K562 (cell line): ENCODE data around the gene CPTP. TPM values are rescaled to one million over a fixed set of nuclear protein-coding genes. Genes with fewer than 3 reads are reported as not detected.

Experiments used
- ASH1L ChIP-seq: fragments of 450-650 bp; IDR thresholded peaks from 2 replicates; pipeline ENCODE4 v1.6.1; 2018; ENCODE audit warnings: borderline replicate concordance, mild to moderate bottlenecking, low read depth; ENCODE audit not compliant: partially characterized antibody
- CHD4 ChIP-seq: fragments of 200-600 bp; sonication (generic); IDR thresholded peaks from 3 replicates; pipeline ENCODE4 v1.6.1; 2012; ENCODE audit warnings: low read depth, mild to moderate bottlenecking, mixed read lengths, low read length, inconsistent platforms; ENCODE audit not compliant: insufficient read depth, insufficient replicate concordance, poor library complexity, severe bottlenecking
- ESRRA ChIP-seq: fragments of 450-650 bp; IDR thresholded peaks from 2 replicates; pipeline ENCODE4 v1.6.1; 2014; ENCODE audit warnings: low read depth, mild to moderate bottlenecking, moderate library complexity, borderline replicate concordance
- FOXA1 ChIP-seq: fragments of 450-650 bp; IDR thresholded peaks from 2 replicates; pipeline ENCODE4 v1.6.1; 2016; ENCODE audit warnings: mild to moderate bottlenecking, borderline replicate concordance
- HDAC8 ChIP-seq: fragments of 450-650 bp; IDR thresholded peaks from 2 replicates; pipeline ENCODE4 v1.6.1; 2016; ENCODE audit warnings: mild to moderate bottlenecking, missing genetic modification characterization, moderate library complexity, missing compliant biosample characterization
- KDM5B ChIP-seq: fragments of 200-600 bp; sonication (generic); IDR thresholded peaks from 2 replicates; pipeline ENCODE4 v1.6.1; 2012; ENCODE audit warnings: low read depth, mild to moderate bottlenecking, moderate library complexity, low read length, control low read depth, inconsistent platforms; ENCODE audit not compliant: insufficient replicate concordance
- L3MBTL2 ChIP-seq: fragments of 450-650 bp; IDR thresholded peaks from 2 replicates; pipeline ENCODE4 v1.6.1; 2016; ENCODE audit warnings: mild to moderate bottlenecking, moderate library complexity
- MAFG ChIP-seq: fragments of 450-650 bp; conservative IDR thresholded peaks from 2 replicates; pipeline ENCODE4 v1.6.1; 2016; ENCODE audit warnings: missing genetic modification characterization, missing compliant biosample characterization
- MAFK ChIP-seq: IDR thresholded peaks from 2 replicates; pipeline ENCODE4 v1.6.1; 2011; ENCODE audit warnings: low read length, improper control_type of control experiment
- MCM5 ChIP-seq: fragments of 450-650 bp; IDR thresholded peaks from 2 replicates; pipeline ENCODE4 v1.6.1; 2016; ENCODE audit warnings: low read depth
- POLR2AphosphoS5 ChIP-seq: IDR thresholded peaks from 2 replicates; pipeline ENCODE4 v1.6.1; 2011; ENCODE audit warnings: mild to moderate bottlenecking, low read depth, low read length, moderate library complexity; ENCODE audit not compliant: control insufficient read depth, insufficient read depth
- SNIP1 ChIP-seq: fragments of 450-650 bp; IDR thresholded peaks from 2 replicates; pipeline ENCODE4 v1.7.1; 2017; ENCODE audit warnings: low read depth, mild to moderate bottlenecking
- SOX6 ChIP-seq: fragments of 450-650 bp; IDR thresholded peaks from 2 replicates; pipeline ENCODE4 v1.6.1; 2014; ENCODE audit warnings: mild to moderate bottlenecking
- ZNF175 ChIP-seq: fragments of 200-800 bp; sonication (Bioruptor generic); IDR thresholded peaks from 2 replicates; pipeline ENCODE4 v1.6.1; 2016; ENCODE audit warnings: low read depth, mild to moderate bottlenecking, missing genetic modification characterization, missing compliant biosample characterization
- ZNF444 ChIP-seq: fragments of 250-450 bp; sonication (Bioruptor Pico); IDR thresholded peaks from 2 replicates; pipeline ENCODE4 v1.4.0; 2020; ENCODE audit warnings: mild to moderate bottlenecking, moderate library complexity
- polyA plus RNA-seq, 8 experiments: library from polyadenylated mRNA; depleted of rRNA in 4 of 8; stranded (reverse) in 5 of 8; unstranded in 3 of 8; fragments of >200 nt; fragmentation: Nextera tagmentation in 2 of 8; fragmentation: Illumina TruSeq in 1 of 8; extraction: Ambion mirVana in 2 of 8; extraction: Trizol in 1 of 8; gene quantifications; 2 replicates each; pipeline versions ENCODE4 v1.2.1 to v1.2.3, GENCODE V29; 2011 to 2014; ENCODE audit warnings: inconsistent platforms in 1 of 8, missing spikeins in 1 of 8
- total RNA-seq, 7 experiments: library from RNA; depleted of rRNA in 6 of 7; stranded (reverse); fragments of >200 nt in 6 of 7; fragmentation: Illumina TruSeq in 2 of 7; extraction: Trizol in 2 of 7; gene quantifications; 2 replicates each; pipeline versions ENCODE4 v1.2.1 to v1.2.3, GENCODE V29; 2011 to 2021; ENCODE audit warnings: low replicate concordance in 1 of 7
- TF ChIP-seq, protein P1 (sequence below): fragments of 250-450 bp; sonication (Bioruptor Pico); IDR thresholded peaks from 2 replicates; pipeline ENCODE4 v1.5.0; 2021; ENCODE audit warnings: mild to moderate bottlenecking, borderline replicate concordance
- TF ChIP-seq, protein P2 (sequence below): fragments of 200-400 bp; formaldehyde crosslinking; IDR thresholded peaks from 2 replicates; pipeline ENCODE4 v1.6.1; 2017; ENCODE audit warnings: mild to moderate bottlenecking, low read depth, low read length, moderate library complexity
- TF ChIP-seq, protein P3 (sequence below): sonication (generic); formaldehyde crosslinking; IDR thresholded peaks from 2 replicates; pipeline ENCODE4 v1.8.0; 2022; ENCODE audit warnings: missing genetic modification reagents, mild to moderate bottlenecking, moderate library complexity, borderline replicate concordance
- TF ChIP-seq, protein P4 (sequence below): fragments of 250-450 bp; sonication (Bioruptor Pico); IDR thresholded peaks from 2 replicates; pipeline ENCODE4 v1.5.0; 2020; ENCODE audit warnings: mild to moderate bottlenecking, borderline replicate concordance
- TF ChIP-seq, protein P5 (sequence below): fragments of 450-650 bp; formaldehyde crosslinking; IDR thresholded peaks from 2 replicates; pipeline ENCODE4 v1.4.0; 2020; ENCODE audit warnings: mild to moderate bottlenecking

CPTP gene
- total and polyA plus RNA-seq, 9 of the 15 experiments (the other 6 are each of a cell fraction or from before 2014, with no cell fraction given), result 0.11 to 25.8 (median 3.5) TPM

DNA sequence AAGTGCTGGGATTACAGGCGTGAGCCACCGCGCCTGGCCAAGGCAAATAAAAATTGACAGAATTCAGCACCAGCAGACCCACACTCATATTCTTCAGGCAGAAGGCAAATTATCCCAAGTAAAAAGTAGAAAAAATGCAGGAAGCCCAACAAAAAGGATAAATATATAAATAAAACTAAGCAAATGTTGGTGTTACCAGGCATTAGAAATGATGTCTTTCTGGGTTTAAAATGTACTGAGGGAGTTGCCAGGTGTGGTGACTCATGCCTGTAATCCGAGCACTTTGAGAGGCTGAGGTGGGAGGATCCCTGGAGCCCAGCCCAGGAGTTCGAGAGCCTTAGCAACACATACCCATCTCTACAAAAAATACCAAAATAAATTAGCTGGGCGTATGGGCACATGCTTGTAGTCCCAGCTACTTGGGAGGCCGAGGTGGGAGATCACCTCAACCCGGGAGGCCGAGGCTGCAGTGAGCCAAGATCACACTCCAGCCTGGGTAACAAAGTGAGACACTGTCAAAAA is 6.4 kb upstream of the CPTP start (continued):
- TF ChIP-seq ASH1L (no peak), CHD4 (no peak), FOXA1 (no peak), HDAC8 (no peak), MAFG (tag) (no peak), ZNF175 (CRISPR knock-in tag) (no peak), POLR2AphosphoS5 (peak; percentile 34; the same call in 1 of the 2 replicates), SOX6 (no peak), MCM5 (no peak), SNIP1 (no peak), ESRRA (no peak), KDM5B (no peak), ZNF444 (CRISPR knock-in tag) (no peak), L3MBTL2 (no peak), MAFK (no peak)
- TF ChIP-seq, protein P1, sequence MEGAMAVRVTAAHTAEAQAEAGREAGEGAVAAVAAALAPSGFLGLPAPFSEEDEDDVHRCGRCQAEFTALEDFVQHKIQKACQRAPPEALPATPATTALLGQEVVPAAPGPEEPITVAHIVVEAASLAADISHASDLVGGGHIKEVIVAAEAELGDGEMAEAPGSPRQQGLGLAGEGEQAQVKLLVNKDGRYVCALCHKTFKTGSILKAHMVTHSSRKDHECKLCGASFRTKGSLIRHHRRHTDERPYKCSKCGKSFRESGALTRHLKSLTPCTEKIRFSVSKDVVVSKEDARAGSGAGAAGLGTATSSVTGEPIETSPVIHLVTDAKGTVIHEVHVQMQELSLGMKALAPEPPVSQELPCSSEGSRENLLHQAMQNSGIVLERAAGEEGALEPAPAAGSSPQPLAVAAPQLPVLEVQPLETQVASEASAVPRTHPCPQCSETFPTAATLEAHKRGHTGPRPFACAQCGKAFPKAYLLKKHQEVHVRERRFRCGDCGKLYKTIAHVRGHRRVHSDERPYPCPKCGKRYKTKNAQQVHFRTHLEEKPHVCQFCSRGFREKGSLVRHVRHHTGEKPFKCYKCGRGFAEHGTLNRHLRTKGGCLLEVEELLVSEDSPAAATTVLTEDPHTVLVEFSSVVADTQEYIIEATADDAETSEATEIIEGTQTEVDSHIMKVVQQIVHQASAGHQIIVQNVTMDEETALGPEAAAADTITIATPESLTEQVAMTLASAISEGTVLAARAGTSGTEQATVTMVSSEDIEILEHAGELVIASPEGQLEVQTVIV (CRISPR knock-in tag), result no peak
- TF ChIP-seq, protein P2, sequence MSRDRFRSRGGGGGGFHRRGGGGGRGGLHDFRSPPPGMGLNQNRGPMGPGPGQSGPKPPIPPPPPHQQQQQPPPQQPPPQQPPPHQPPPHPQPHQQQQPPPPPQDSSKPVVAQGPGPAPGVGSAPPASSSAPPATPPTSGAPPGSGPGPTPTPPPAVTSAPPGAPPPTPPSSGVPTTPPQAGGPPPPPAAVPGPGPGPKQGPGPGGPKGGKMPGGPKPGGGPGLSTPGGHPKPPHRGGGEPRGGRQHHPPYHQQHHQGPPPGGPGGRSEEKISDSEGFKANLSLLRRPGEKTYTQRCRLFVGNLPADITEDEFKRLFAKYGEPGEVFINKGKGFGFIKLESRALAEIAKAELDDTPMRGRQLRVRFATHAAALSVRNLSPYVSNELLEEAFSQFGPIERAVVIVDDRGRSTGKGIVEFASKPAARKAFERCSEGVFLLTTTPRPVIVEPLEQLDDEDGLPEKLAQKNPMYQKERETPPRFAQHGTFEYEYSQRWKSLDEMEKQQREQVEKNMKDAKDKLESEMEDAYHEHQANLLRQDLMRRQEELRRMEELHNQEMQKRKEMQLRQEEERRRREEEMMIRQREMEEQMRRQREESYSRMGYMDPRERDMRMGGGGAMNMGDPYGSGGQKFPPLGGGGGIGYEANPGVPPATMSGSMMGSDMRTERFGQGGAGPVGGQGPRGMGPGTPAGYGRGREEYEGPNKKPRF, result no peak
- TF ChIP-seq, protein P3, sequence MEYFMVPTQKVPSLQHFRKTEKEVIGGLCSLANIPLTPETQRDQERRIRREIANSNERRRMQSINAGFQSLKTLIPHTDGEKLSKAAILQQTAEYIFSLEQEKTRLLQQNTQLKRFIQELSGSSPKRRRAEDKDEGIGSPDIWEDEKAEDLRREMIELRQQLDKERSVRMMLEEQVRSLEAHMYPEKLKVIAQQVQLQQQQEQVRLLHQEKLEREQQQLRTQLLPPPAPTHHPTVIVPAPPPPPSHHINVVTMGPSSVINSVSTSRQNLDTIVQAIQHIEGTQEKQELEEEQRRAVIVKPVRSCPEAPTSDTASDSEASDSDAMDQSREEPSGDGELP (CRISPR knock-in tag), result no peak
- TF ChIP-seq, protein P4, sequence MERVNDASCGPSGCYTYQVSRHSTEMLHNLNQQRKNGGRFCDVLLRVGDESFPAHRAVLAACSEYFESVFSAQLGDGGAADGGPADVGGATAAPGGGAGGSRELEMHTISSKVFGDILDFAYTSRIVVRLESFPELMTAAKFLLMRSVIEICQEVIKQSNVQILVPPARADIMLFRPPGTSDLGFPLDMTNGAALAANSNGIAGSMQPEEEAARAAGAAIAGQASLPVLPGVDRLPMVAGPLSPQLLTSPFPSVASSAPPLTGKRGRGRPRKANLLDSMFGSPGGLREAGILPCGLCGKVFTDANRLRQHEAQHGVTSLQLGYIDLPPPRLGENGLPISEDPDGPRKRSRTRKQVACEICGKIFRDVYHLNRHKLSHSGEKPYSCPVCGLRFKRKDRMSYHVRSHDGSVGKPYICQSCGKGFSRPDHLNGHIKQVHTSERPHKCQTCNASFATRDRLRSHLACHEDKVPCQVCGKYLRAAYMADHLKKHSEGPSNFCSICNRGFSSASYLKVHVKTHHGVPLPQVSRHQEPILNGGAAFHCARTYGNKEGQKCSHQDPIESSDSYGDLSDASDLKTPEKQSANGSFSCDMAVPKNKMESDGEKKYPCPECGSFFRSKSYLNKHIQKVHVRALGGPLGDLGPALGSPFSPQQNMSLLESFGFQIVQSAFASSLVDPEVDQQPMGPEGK (CRISPR knock-in tag), result no peak
- TF ChIP-seq, protein P5, sequence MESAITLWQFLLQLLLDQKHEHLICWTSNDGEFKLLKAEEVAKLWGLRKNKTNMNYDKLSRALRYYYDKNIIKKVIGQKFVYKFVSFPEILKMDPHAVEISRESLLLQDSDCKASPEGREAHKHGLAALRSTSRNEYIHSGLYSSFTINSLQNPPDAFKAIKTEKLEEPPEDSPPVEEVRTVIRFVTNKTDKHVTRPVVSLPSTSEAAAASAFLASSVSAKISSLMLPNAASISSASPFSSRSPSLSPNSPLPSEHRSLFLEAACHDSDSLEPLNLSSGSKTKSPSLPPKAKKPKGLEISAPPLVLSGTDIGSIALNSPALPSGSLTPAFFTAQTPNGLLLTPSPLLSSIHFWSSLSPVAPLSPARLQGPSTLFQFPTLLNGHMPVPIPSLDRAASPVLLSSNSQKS, result no peak
